Caco-2 (cell line): ENCODE data around the gene RUFY3. TPM values are rescaled to one million over a fixed set of nuclear protein-coding genes. Genes with fewer than 3 reads are reported as not detected.

Experiments
- BruUV-seq: library from RNA; stranded (reverse); fragments of 400-500 nt; replicated peaks from 2 replicates; lab custom pipeline; 2021; lab: Mats Ljungman, UMichigan
- CTCF ChIA-PET: fragments of 300-600 bp; sonication (Branson Sonifier 250); formaldehyde crosslinking; loops from one replicate; lab custom pipeline; 2022; ENCODE audit warnings: antibody characterized with exemption; lab: Charles Lee
- POLR2A ChIA-PET: fragments of 300-600 bp; sonication (Branson Sonifier 250); formaldehyde crosslinking; loops from one replicate; lab custom pipeline; 2022; ENCODE audit warnings: antibody characterized with exemption; lab: Charles Lee
- DNase-seq, 2 experiments: peaks; one replicate each; pipeline versions ENCODE4 v3.0.0 to v3.0.0-alpha.2; 2020 to 2022
- H3K27me3 ChIP-seq: replicated peaks from 2 replicates; pipeline ENCODE4 v1.6.0; 2011; ENCODE audit warnings: low read length; ENCODE audit not compliant: control insufficient read depth, insufficient read depth
- H3K36me3 ChIP-seq: 2 replicates; pipeline ENCODE4 v1.5.1; 2011; ENCODE audit warnings: low read length; ENCODE audit not compliant: control insufficient read depth, insufficient read depth
- H3K4me1 ChIP-seq: fragments of 250-450 bp; sonication (Bioruptor Pico); 2 replicates; pipeline ENCODE4 v1.5.1; 2020; ENCODE audit warnings: mild to moderate bottlenecking
- H3K4me3 ChIP-seq: 2 replicates; pipeline ENCODE4 v1.5.1; 2011; ENCODE audit warnings: low read depth, mild to moderate bottlenecking, control low read depth, low read length
- H3K9me3 ChIP-seq: fragments of 250-450 bp; sonication (Bioruptor Pico); 2 replicates; pipeline ENCODE4 v1.5.1; 2020; ENCODE audit warnings: mild to moderate bottlenecking, moderate library complexity
- H3K27ac Mint-ChIP-seq: one replicate; pipeline ENCODE4 v1.8.0; 2022; ENCODE audit warnings: mixed read lengths; ENCODE audit not compliant: unreplicated experiment
- H3K27me3 Mint-ChIP-seq: one replicate; pipeline ENCODE4 v1.8.0; 2022; ENCODE audit warnings: mixed read lengths; ENCODE audit not compliant: insufficient read depth, unreplicated experiment
- H3K36me3 Mint-ChIP-seq: one replicate; pipeline ENCODE4 v1.8.0; 2022; ENCODE audit warnings: mild to moderate bottlenecking, mixed read lengths; ENCODE audit not compliant: insufficient read depth, unreplicated experiment
- H3K4me1 Mint-ChIP-seq: one replicate; pipeline ENCODE4 v1.8.0; 2022; ENCODE audit warnings: low read depth, mixed read lengths; ENCODE audit not compliant: unreplicated experiment
- H3K4me3 Mint-ChIP-seq: one replicate; pipeline ENCODE4 v1.8.0; 2022; ENCODE audit warnings: mild to moderate bottlenecking, moderate library complexity, mixed read lengths; ENCODE audit not compliant: unreplicated experiment
- H3K9me3 Mint-ChIP-seq: one replicate; pipeline ENCODE4 v1.8.0; 2022; ENCODE audit warnings: mixed read lengths; ENCODE audit not compliant: unreplicated experiment
- CTCF ChIP-seq, 2 experiments: fragments of 200-600 bp in 1 of 2; IDR thresholded peaks; 1 replicate in 1 of 2; 2 replicates in 1 of 2; pipeline versions ENCODE4 v1.5.1 to v1.8.0; 2011 to 2022; ENCODE audit warnings: antibody characterized with exemption in 1 of 2, control low read depth in 1 of 2, inconsistent platforms in 1 of 2, low read depth in 1 of 2, low read length in 1 of 2, mild to moderate bottlenecking in 1 of 2, moderate library complexity in 1 of 2; ENCODE audit not compliant: insufficient read depth in 1 of 2, severe bottlenecking in 1 of 2, unreplicated experiment in 1 of 2
- intact Hi-C: fragments of 100-400 bp; cut with micrococcal nuclease; formaldehyde crosslinking; loops from one replicate; pipeline ENCODE4 v1.10.0; 2022; ENCODE audit not compliant: unreplicated experiment
- total RNA-seq: library from RNA; stranded (reverse); gene quantifications from 2 replicates; pipeline ENCODE4 v1.2.3, GENCODE V29; 2022

Gene RUFY3
- total RNA-seq, 1 experiment from 2014 or later = 36.6 TPM

GRCh38 chr4:70818921-70819320 lies 97.2 kb downstream of the RUFY3 start:
- Histone ChIP-seq H3K27me3 (no peaks in the 10 kb centered on the region), H3K9me3 (no peaks in the 10 kb centered on the region), H3K36me3 (no peaks in the 10 kb centered on the region), H3K4me1 (no peaks in the 10 kb centered on the region), H3K4me3 (no peak overlapping the region)
- Mint-ChIP-seq H3K27ac (no peak overlapping the region), H3K9me3 (no peaks in the 10 kb centered on the region), H3K4me3 (no peak overlapping the region), H3K27me3 (no peaks in the 10 kb centered on the region), H3K4me1 (no peaks in the 10 kb centered on the region), H3K36me3 (peaks cover 46% of the 10 kb centered on the region)
- intact Hi-C loops = no loop called here
- ChIA-PET POLR2A (no interaction called here), CTCF (no interaction called here)
- BruUV-seq = no TSS peak
- DNase-seq = no peak
- no peak for TF ChIP-seq CTCF (IDR thresholded peaks at IDR 0.05; ENCODE audit: insufficient read depth in 1 of 2, low read depth in 1 of 2, low read length in 1 of 2, severe bottlenecking in 1 of 2, unreplicated experiment in 1 of 2)

GRCh38 chr4:70829015-70829414 lies 107.3 kb downstream of the RUFY3 start:
- TF ChIP-seq CTCF (IDR thresholded peaks at IDR 0.05; ENCODE audit: insufficient read depth in 1 of 2, low read depth in 1 of 2, low read length in 1 of 2, severe bottlenecking in 1 of 2, unreplicated experiment in 1 of 2) = no peak
- POLR2A ChIA-PET = no interaction called here

DNA sequence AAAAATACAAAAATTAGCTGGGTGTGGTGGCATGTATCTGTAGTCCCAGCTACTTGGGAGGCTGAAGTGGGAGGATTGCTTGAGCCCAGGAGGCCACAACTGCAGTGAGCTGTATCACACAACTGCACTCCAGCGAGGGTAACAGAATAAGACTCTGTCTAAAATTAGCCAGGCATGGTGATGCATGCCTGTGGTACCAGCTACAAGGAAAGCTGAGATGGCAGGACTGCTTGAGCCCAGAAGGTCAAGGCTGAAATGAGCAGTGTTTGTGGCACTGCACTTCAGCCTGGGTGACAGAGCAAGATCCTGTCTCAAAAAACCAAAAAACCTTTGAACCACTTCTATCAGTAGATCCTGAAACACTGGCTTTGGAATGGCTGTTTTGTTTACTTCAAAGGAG lies 107.7 kb downstream of the RUFY3 start:
- H3K36me3 Mint-ChIP-seq = peaks cover 76% of the 10 kb centered on the region

More at GRCh38 chr4:70829015-70829414, 107.3 kb downstream of the RUFY3 start:
- H3K27ac Mint-ChIP-seq = no peak overlapping the region
- H3K27me3 Mint-ChIP-seq = no peaks in the 10 kb centered on the region
- Histone ChIP-seq H3K27me3 (no peaks in the 10 kb centered on the region), H3K36me3 (peaks cover 2% of the 10 kb centered on the region; the same call in 1 of the 2 replicates), H3K9me3 (no peaks in the 10 kb centered on the region), H3K4me3 (no peak overlapping the region), H3K4me1 (no peaks in the 10 kb centered on the region)
- CTCF ChIA-PET = no interaction called here
- intact Hi-C loops = no loop called here
- no peaks in the 10 kb centered on the region for H3K9me3 Mint-ChIP-seq
- no peak for DNase-seq
- H3K36me3 Mint-ChIP-seq = peaks cover 77% of the 10 kb centered on the region
- H3K4me1 Mint-ChIP-seq = no peaks in the 10 kb centered on the region
- no TSS peak for BruUV-seq
- no peak overlapping the region for H3K4me3 Mint-ChIP-seq

More for the DNA sequence above, 107.7 kb downstream of the RUFY3 start:
- Mint-ChIP-seq H3K27me3 (no peaks in the 10 kb centered on the region), H3K27ac (no peak overlapping the region), H3K9me3 (no peaks in the 10 kb centered on the region), H3K4me3 (no peak overlapping the region), H3K4me1 (no peaks in the 10 kb centered on the region)
- intact Hi-C loops = no loop called here
- no peak for DNase-seq
- Histone ChIP-seq H3K27me3 (no peaks in the 10 kb centered on the region), H3K4me1 (no peaks in the 10 kb centered on the region), H3K36me3 (peaks cover 2% of the 10 kb centered on the region; the same call in 1 of the 2 replicates), H3K4me3 (no peak overlapping the region), H3K9me3 (no peaks in the 10 kb centered on the region)
- TF ChIP-seq CTCF (IDR thresholded peaks at IDR 0.05; ENCODE audit: insufficient read depth in 1 of 2, low read depth in 1 of 2, low read length in 1 of 2, severe bottlenecking in 1 of 2, unreplicated experiment in 1 of 2) = no peak
- no TSS peak for BruUV-seq
- CTCF ChIA-PET = no interaction called here
- POLR2A ChIA-PET = no interaction called here
